SK-N-MC (cell line): ENCODE results near the gene TRPT1.

Experiments used
- DNase-seq: peaks from one replicate; pipeline ENCODE4 v3.0.0-alpha.2; 2011; ENCODE audit warnings: low read depth, low spot score
- H3K27ac ChIP-seq: fragments of 200-600 bp; sonication (generic); 2 replicates; pipeline ENCODE4 v1.5.1; 2016; ENCODE audit warnings: mixed run types
- H3K36me3 ChIP-seq: fragments of 200-600 bp; sonication (generic); 2 replicates; pipeline ENCODE4 v1.6.1; 2017; ENCODE audit warnings: antibody characterized with exemption, low read length, mixed read lengths; ENCODE audit not compliant: insufficient read depth
- H3K4me3 ChIP-seq: fragments of 200-600 bp; sonication (generic); 2 replicates; pipeline ENCODE4 v1.5.1; 2016
- H3K9ac ChIP-seq: fragments of 200-600 bp; sonication (generic); 2 replicates; pipeline ENCODE4 v1.8.0; 2017; ENCODE audit warnings: mixed run types, mixed read lengths; ENCODE audit not compliant: insufficient read length
- H3K9me3 ChIP-seq: fragments of 200-600 bp; sonication (generic); 2 replicates; pipeline ENCODE4 v1.6.1; 2017; ENCODE audit warnings: low read depth, mild to moderate bottlenecking, antibody characterized with exemption, low read length, moderate library complexity, mixed read lengths
- EZH2 ChIP-seq: fragments of 200-600 bp; sonication (generic); IDR thresholded peaks from one replicate; pipeline ENCODE4 v1.6.1; 2017; ENCODE audit warnings: antibody characterized with exemption
- FOXP2 ChIP-seq: optimal IDR thresholded peaks from 2 replicates; pipeline ENCODE3; 2011; ENCODE audit warnings: mild to moderate bottlenecking, moderate library complexity; ENCODE audit not compliant: insufficient read depth; ENCODE audit errors: extremely low read length, control extremely low read depth
- POLR2AphosphoS5 ChIP-seq: IDR thresholded peaks from 2 replicates; pipeline ENCODE4 v1.6.1; 2012; ENCODE audit warnings: mild to moderate bottlenecking, low read depth, low read length, borderline replicate concordance

Gene TRPT1

DNA sequence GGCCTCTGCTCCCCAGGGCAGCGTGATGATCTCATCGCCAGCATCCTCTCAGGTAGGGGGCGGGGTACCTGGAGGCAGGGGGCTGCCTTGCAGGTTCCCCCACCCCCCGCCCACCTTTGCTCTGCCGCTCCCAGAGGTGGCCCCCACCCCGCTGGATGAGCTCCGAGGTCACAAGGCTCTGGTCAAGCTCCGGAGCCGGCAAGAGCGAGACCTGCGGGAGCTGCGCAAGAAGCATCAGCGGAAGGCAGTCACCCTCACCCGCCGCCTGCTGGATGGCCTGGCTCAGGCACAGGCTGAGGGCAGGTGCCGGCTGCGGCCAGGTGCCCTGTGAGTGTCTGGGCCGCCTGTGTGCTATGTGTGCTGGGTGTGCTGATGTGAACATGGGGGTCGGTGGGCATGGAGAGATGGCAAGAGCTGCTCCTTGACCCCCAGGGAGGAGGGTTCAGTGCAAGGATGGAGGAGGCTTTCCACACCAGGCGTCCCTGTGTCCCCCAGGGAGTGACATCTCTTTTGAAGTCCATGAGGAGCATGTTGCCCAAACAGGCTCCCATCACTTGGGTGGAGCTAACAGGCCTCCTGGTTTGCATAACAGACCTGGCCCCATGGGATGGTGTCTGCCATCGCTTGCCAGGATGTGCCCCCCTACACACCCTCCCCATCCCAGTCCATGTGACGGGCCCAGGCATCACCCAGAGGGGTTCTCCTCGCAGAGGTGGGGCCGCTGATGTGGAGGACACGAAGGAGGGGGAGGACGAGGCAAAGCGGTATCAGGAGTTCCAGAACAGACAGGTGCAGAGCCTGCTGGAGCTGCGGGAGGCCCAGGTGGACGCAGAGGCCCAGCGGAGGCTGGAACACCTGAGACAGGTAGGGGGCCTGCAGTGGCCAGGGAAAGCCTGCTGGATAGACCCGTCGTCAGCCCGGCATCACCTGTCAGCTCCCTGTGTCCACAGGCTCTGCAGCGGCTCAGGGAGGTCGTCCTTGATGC is 39.5 kb upstream of the TRPT1 start:
- no peak for TF ChIP-seq EZH2
- Histone ChIP-seq H3K9ac (no peak overlapping the region), H3K4me3 (no peak overlapping the region), H3K9me3 (no peaks in the 10 kb centered on the region), H3K27ac (no peak overlapping the region), H3K36me3 (peaks cover 24% of the 10 kb centered on the region; the same call in 1 of the 2 replicates)
- no peak for DNase-seq

DNA sequence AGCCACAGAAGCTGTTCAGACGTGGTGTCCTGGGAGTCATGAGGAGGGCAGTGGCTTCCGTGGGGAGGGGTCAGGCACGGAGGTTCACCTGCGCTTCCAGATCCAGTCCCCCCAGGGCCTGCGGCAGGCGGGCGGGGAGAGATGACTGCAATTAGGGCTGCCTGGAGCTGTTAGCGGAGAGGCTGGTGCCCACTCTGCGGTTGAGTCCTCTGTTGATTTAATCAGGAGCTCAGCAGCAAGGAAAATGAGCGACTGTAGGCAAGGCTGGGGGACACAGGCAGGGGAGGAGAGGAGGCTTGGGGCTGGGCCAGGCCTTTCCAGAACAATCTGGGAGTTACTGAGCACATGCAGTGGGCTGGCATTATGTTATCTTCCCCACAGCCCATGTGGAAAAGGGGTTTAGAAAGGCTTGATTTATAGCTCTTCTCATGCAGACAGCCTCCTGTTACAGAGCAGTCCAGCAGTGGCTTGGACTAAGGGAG is 38.4 kb upstream of the TRPT1 start:
- H3K27ac ChIP-seq = peak overlapping the region; percentile 62
- no peak for TF ChIP-seq FOXP2
- TF ChIP-seq EZH2 = no peak
- TF ChIP-seq POLR2AphosphoS5 = no peak
- no peak for DNase-seq
- no peaks in the 10 kb centered on the region for H3K9me3 ChIP-seq
- no peak overlapping the region for H3K4me3 ChIP-seq
- H3K36me3 ChIP-seq = peaks cover 30% of the 10 kb centered on the region; the same call in 1 of the 2 replicates
- H3K9ac ChIP-seq = no peak overlapping the region

DNA sequence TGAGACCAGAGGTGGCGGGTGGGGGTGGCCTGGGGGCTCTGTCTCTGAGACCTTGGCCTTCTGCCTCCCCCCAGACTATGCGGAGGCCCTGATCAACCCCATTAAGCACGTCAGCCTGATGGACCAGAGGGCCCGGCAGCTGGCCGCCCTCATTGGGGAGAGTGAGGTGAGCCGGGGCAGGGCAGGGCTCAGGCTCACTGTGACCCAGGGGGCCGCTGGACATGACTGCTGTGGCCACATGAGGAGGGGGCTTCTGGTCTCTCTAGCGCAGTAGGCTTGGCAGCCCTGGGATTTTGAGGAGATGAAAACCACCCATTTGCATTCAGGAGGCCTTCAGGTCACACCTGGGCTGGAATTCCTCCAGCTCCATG is 37.9 kb upstream of the TRPT1 start:
- H3K9ac ChIP-seq = no peak overlapping the region
- DNase-seq = no peak
- H3K36me3 ChIP-seq = peaks cover 33% of the 10 kb centered on the region; the same call in 1 of the 2 replicates
- no peak overlapping the region for H3K27ac ChIP-seq
- no peaks in the 10 kb centered on the region for H3K9me3 ChIP-seq
- no peak for TF ChIP-seq EZH2
- H3K4me3 ChIP-seq = no peak overlapping the region

DNA sequence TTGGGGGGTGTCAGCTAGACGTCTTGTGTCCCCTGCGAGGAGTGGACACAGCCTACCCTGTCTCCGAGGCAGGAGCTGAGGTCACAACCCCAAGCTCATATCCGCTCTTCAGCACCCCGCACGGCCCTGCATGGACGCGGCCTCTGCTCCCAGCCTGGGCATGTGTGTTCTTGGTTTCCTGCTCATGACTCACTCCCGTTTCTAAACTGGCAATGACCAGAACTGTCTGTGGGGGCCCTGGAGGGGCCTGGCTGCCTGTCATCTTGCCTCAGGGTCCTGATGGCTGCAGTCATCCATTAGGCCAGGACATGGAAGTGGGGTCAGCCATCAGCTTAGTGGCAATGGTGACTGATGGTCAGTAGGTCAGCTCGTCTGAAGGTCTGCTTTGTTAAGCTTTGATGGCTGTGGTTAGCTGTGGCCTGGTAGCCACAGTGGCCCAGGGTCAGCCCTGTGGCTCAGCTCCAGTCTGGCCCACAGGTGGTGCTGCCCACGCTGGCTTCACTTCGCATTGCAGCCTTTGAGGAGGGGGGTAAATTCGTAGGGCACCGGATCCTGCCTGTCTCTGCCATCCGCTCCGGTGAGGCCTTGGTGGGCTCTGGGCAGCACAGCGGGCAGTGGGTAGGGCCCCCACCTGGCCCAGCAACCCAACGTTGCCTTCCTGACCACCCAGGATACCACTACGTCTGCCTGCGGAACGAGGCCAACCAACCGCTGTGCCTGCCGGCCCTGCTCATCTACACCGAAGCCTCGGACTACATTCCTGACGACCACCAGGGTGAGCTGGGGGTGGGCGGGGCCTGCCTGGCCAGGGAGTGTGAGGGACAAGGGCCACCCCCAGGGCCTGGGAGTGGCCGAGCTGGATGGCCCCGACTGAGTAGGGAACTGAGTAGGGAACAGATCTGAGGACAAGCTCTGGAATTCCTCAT is 37.3 kb upstream of the TRPT1 start:
- Histone ChIP-seq H3K36me3 (peaks cover 39% of the 10 kb centered on the region; the same call in 1 of the 2 replicates), H3K27ac (no peak overlapping the region), H3K9me3 (no peaks in the 10 kb centered on the region), H3K4me3 (no peak overlapping the region), H3K9ac (no peak overlapping the region)
- DNase-seq = no peak
- TF ChIP-seq POLR2AphosphoS5 (no peak), EZH2 (no peak), FOXP2 (no peak)

DNA sequence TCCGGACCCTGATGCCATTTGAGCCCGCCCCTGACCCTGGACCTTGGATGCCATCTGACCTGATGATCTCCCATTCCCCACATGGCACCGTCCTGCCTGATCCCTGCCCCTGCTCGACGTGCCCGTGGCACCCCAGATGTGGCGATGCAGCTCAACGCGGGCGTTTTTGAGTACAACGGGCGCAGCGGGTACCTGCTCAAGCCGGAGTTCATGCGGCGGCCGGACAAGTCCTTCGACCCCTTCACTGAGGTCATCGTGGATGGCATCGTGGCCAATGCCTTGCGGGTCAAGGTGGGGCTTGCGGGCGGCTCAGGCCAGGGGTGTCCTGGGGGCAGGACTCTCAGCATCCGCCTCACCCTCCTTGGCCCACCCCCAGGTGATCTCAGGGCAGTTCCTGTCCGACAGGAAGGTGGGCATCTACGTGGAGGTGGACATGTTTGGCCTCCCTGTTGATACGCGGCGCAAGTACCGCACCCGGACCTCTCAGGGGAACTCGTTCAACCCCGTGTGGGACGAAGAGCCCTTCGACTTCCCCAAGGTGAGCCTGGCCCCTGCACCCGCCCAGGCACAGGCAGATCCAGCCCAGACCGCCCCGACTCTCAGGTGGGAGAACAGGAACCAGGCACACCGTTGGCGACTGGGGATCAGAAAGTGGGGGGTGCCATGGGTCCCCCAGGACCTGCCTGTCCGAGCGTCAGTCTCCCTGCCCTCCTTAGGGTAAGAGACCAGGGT is 36.5 kb upstream of the TRPT1 start:
- Histone ChIP-seq H3K9me3 (no peaks in the 10 kb centered on the region), H3K27ac (no peak overlapping the region), H3K4me3 (no peak overlapping the region), H3K9ac (no peak overlapping the region), H3K36me3 (peaks cover 39% of the 10 kb centered on the region; the same call in 1 of the 2 replicates)
- no peak for DNase-seq
- no peak for TF ChIP-seq EZH2
- no peak for TF ChIP-seq POLR2AphosphoS5
- no peak for TF ChIP-seq FOXP2

DNA sequence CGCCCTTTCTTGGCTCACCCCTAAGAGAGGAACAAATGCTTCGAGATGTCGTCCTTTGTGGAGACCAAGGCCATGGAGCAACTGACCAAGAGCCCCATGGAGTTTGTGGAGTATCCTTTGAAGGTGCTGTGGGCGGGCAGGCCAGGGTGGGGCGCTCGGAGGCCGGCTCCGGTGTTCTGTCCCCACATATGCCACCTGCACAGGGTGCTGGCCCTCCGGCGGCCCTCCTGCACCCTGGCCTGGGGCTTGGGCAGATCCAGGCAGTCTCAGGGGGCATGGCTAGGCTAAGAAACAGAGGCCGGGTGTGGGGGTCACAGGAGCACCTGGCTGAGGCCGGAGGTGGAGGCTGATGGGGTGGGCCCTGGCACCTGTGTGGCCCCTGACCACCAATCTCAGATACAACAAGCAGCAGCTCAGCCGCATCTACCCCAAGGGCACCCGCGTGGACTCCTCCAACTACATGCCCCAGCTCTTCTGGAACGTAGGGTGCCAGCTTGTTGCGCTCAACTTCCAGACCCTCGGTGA is 35.6 kb upstream of the TRPT1 start:
- DNase-seq = no peak
- H3K27ac ChIP-seq = no peak overlapping the region
- H3K36me3 ChIP-seq = peaks cover 40% of the 10 kb centered on the region; the same call in 1 of the 2 replicates
- H3K9ac ChIP-seq = no peak overlapping the region
- H3K4me3 ChIP-seq = no peak overlapping the region
- no peaks in the 10 kb centered on the region for H3K9me3 ChIP-seq
- TF ChIP-seq FOXP2 (no peak), POLR2AphosphoS5 (no peak), EZH2 (no peak)

DNA sequence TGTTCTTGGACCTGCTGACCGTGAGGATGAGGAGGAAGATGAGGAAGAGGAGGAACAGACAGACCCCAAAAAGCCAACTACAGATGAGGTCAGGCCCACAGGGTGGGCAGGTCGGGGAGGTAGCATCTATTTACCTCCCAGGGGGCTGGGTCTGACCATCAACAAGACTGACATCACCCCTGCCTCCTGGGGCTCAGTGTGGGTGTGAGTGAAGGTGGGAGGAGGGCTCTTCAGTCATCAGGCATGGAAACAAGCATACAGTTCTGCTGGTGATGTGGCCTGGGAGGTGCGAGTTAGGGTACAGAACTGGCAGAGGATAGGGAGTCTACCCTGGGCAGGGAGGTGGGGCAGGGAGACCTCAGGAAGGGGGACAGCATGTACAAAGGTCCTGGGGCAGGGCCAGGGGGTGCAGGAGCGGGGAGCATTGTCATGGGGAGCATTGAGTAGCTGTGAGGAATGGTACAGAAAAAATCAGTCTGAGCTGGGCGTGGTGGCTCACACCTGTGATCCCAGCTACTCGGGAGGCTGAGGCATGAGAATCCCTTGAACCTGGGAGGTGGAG is 34.2 kb upstream of the TRPT1 start:
- Histone ChIP-seq H3K4me3 (no peak overlapping the region), H3K9ac (no peak overlapping the region), H3K36me3 (peaks cover 49% of the 10 kb centered on the region; the same call in 1 of the 2 replicates), H3K9me3 (no peaks in the 10 kb centered on the region), H3K27ac (no peak overlapping the region)
- no peak for TF ChIP-seq POLR2AphosphoS5
- DNase-seq = no peak
